GM12892 (cell line): Measurements from ENCODE around the gene APPL2.

Experiments used
- POLR2A ChIP-seq: IDR thresholded peaks from 2 replicates; pipeline ENCODE4 v1.6.1; 2011; ENCODE audit warnings: low read depth, low read length, control low read depth
- POLR2AphosphoS5 ChIP-seq: IDR thresholded peaks from 2 replicates; pipeline ENCODE4 v1.6.1; 2011; ENCODE audit warnings: low read depth, low read length, control low read depth

GRCh38 chr12:105264771-105265170 lies 28.8 kb upstream of the APPL2 start:
- TF ChIP-seq POLR2A (no peak), POLR2AphosphoS5 (no peak)
